ENCODE results near the gene PGPEP1. TPM values are rescaled to one million over a fixed set of nuclear protein-coding genes. Genes with fewer than 3 reads are reported as not detected.
A peak's percentile ranks its signal among the peaks of the same experiment; 100 is the strongest.

The PGPEP1 gene
- total RNA-seq, 2 experiments from 2014 or later, result 24.4 to 25.9 TPM

GRCh38 chr19:18340990-18341868, 831 bp downstream of the PGPEP1 start:
- no peak for TF ChIP-seq CTCF (IDR thresholded peaks at IDR 0.05)
- intact Hi-C loops (cut with DNase I, micrococcal nuclease), result loop anchor here in 1 of 2 experiments (5.0 kb wide), 1 partner anchor 76 kb away; the partner anchor contains the start of gene SSBP4
- Mint-ChIP-seq H3K4me1 (ENCODE audit: low read depth) (peaks cover 18% of the 10 kb centered on the region), H3K4me3 (peak overlapping the region; percentile 89), H3K27me3 (no peaks in the 10 kb centered on the region), H3K9me3 (no peaks in the 10 kb centered on the region), H3K27ac (peak overlapping the region; percentile 77), H3K36me3 (ENCODE audit: low read depth) (peaks cover 31% of the 10 kb centered on the region)
- Histone ChIP-seq H3K9me3 (ENCODE audit: control insufficient read depth in 1 of 2, insufficient read depth in 1 of 2, low read length in 2 of 2) (no peaks in the 10 kb centered on the region), H3K36me3 (ENCODE audit: insufficient read depth, low read length) (peaks cover 13% of the 10 kb centered on the region), H3K27ac (ENCODE audit: low read depth in 1 of 2, low read length in 2 of 2) (peak overlapping the region; percentile 45 to 49), H3K27me3 (ENCODE audit: control insufficient read depth in 1 of 2, insufficient read depth in 2 of 2, low read length in 2 of 2) (no peaks in the 10 kb centered on the region), H3K4me3 (ENCODE audit: low read length) (peak overlapping the region; percentile 82), H3K4me1 (ENCODE audit: insufficient read depth, low read length) (peaks cover 21% of the 10 kb centered on the region)
- DNase-seq, result peak; percentile 34 to 82 (median 64)
- CTCF ChIA-PET, result interaction anchor here (1.5 kb wide), 1 partner anchor 62 kb away, joined by 5 read pairs; no protein-coding TSS in a partner anchor
- ATAC-seq (ENCODE audit: poor library complexity), result peak; percentile 83
- POLR2A ChIA-PET, result interaction anchor here (3.9 kb wide), 1 partner anchor 61 kb away, joined by 30 read pairs; the partner anchor contains the start of gene JUND

GRCh38 chr19:18342090-18342632, 1.8 kb downstream of the PGPEP1 start:
- ATAC-seq (ENCODE audit: poor library complexity), result no peak
- Mint-ChIP-seq H3K27ac (no peak overlapping the region), H3K36me3 (ENCODE audit: low read depth) (peaks cover 36% of the 10 kb centered on the region), H3K4me3 (peak overlapping the region; percentile 89), H3K9me3 (no peaks in the 10 kb centered on the region), H3K4me1 (ENCODE audit: low read depth) (peaks cover 21% of the 10 kb centered on the region), H3K27me3 (no peaks in the 10 kb centered on the region)
- ChIA-PET POLR2A (interaction anchor here (3.9 kb wide), 1 partner anchor 62 kb away, joined by 30 read pairs; the partner anchor contains the start of gene JUND), CTCF (interaction anchor here (1.0 to 1.5 kb wide), 2 partner anchors 14 to 63 kb away, joined by 3 to 5 read pairs; no protein-coding TSS in a partner anchor)
- intact Hi-C loops (cut with DNase I, micrococcal nuclease), result loop anchor here in 1 of 2 experiments (5.0 kb wide), 1 partner anchor 75 kb away; the partner anchor contains the start of gene SSBP4
- DNase-seq, result no peak
- Histone ChIP-seq H3K27me3 (ENCODE audit: control insufficient read depth in 1 of 2, insufficient read depth in 2 of 2, low read length in 2 of 2) (no peaks in the 10 kb centered on the region), H3K27ac (ENCODE audit: low read depth in 1 of 2, low read length in 2 of 2) (no peak overlapping the region), H3K4me3 (ENCODE audit: low read length) (no peak overlapping the region), H3K9me3 (ENCODE audit: control insufficient read depth in 1 of 2, insufficient read depth in 1 of 2, low read length in 2 of 2) (no peaks in the 10 kb centered on the region), H3K4me1 (ENCODE audit: insufficient read depth, low read length) (peaks cover 21% of the 10 kb centered on the region), H3K36me3 (ENCODE audit: insufficient read depth, low read length) (peaks cover 13% of the 10 kb centered on the region)
- TF ChIP-seq CTCF (IDR thresholded peaks at IDR 0.05), result no peak

- intact Hi-C loops (cut with DNase I, micrococcal nuclease), result loop anchor here in 1 of 2 experiments (5.0 kb wide), 1 partner anchor 73 kb away; the partner anchor contains the start of gene SSBP4
- no peak for TF ChIP-seq CTCF (IDR thresholded peaks at IDR 0.05)
- DNase-seq, result no peak
- H3K27ac Mint-ChIP-seq, result no peak overlapping the region
- peaks cover 19% of the 10 kb centered on the region for H3K4me1 Mint-ChIP-seq (ENCODE audit: low read depth)
- Histone ChIP-seq H3K4me1 (ENCODE audit: insufficient read depth, low read length) (peaks cover 18% of the 10 kb centered on the region), H3K9me3 (ENCODE audit: control insufficient read depth in 1 of 2, insufficient read depth in 1 of 2, low read length in 2 of 2) (no peaks in the 10 kb centered on the region), H3K27ac (ENCODE audit: low read depth in 1 of 2, low read length in 2 of 2) (no peak overlapping the region), H3K4me3 (ENCODE audit: low read length) (no peak overlapping the region), H3K27me3 (ENCODE audit: control insufficient read depth in 1 of 2, insufficient read depth in 2 of 2, low read length in 2 of 2) (no peaks in the 10 kb centered on the region), H3K36me3 (ENCODE audit: insufficient read depth, low read length) (peaks cover 17% of the 10 kb centered on the region)
- ChIA-PET CTCF (no interaction called here), POLR2A (interaction anchor here (0.9 kb wide), 1 partner anchor 16 kb away, joined by 3 read pairs; no protein-coding TSS in a partner anchor)
- no peaks in the 10 kb centered on the region for H3K27me3 Mint-ChIP-seq
- no peaks in the 10 kb centered on the region for H3K9me3 Mint-ChIP-seq
- peaks cover 56% of the 10 kb centered on the region for H3K36me3 Mint-ChIP-seq (ENCODE audit: low read depth)
- no peak overlapping the region for H3K4me3 Mint-ChIP-seq
- ATAC-seq (ENCODE audit: poor library complexity), result no peak
Observed at GRCh38 chr19:18344582-18344950, 4.2 kb downstream of the PGPEP1 start.
